HEK293T (cell line): Measurements from ENCODE around the gene FMN2.

ENCODE experiments used
- BHLHE40 ChIP-seq: fragments of 450-650 bp; IDR thresholded peaks from 2 replicates; pipeline ENCODE4 v1.6.1; 2016; ENCODE audit warnings: mild to moderate bottlenecking, moderate library complexity, borderline replicate concordance
- FOXK2 ChIP-seq: fragments of 450-650 bp; IDR thresholded peaks from 2 replicates; pipeline ENCODE4 v1.6.1; 2016; ENCODE audit warnings: mild to moderate bottlenecking
- HDGF ChIP-seq: fragments of 450-650 bp; IDR thresholded peaks from 2 replicates; pipeline ENCODE4 v1.6.1; 2017; ENCODE audit warnings: antibody characterized with exemption, borderline replicate concordance
- L3MBTL2 ChIP-seq: fragments of 450-650 bp; conservative IDR thresholded peaks from 2 replicates; pipeline ENCODE4 v1.6.1; 2016; ENCODE audit warnings: mild to moderate bottlenecking
- SUZ12 ChIP-seq: fragments of 450-650 bp; IDR thresholded peaks from 2 replicates; pipeline ENCODE4 v1.6.1; 2016; ENCODE audit warnings: mild to moderate bottlenecking
- TARDBP ChIP-seq: fragments of 450-650 bp; IDR thresholded peaks from 2 replicates; pipeline ENCODE4 v1.6.1; 2016

DNA sequence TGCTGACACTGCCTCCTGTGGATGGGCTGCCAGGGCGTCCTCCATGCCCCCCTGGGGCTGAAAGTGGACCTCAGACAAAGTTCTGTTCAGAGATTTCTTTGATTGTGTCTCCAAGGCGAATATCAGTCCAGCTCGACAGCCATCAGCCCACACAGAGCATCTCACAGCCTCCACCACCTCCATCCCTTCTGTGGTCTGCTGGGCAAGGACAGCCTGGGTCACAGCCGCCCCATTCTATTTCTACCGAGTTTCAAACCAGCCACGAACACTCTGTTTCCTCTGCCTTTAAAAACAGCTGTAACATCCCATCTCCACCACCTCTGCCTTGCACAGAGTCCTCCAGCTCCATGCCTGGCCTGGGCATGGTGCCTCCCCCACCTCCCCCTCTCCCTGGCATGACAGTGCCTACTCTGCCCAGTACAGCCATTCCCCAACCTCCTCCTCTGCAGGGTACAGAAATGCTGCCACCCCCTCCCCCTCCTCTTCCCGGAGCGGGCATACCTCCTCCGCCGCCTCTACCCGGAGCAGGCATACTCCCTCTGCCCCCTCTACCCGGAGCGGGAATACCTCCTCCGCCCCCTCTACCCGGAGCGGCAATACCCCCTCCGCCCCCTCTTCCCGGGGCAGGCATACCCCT, 115.5 kb downstream of the FMN2 start:
- TF ChIP-seq SUZ12 (no peak), BHLHE40 (no peak), L3MBTL2 (no peak), FOXK2 (no peak), HDGF (no peak), TARDBP (no peak)
